ENCODE results near the gene SNX3.

The SNX3 gene

GRCh38 chr6:108200186-108200585 is 60.7 kb downstream of the SNX3 start:
- no peak for DNase-seq

DNA sequence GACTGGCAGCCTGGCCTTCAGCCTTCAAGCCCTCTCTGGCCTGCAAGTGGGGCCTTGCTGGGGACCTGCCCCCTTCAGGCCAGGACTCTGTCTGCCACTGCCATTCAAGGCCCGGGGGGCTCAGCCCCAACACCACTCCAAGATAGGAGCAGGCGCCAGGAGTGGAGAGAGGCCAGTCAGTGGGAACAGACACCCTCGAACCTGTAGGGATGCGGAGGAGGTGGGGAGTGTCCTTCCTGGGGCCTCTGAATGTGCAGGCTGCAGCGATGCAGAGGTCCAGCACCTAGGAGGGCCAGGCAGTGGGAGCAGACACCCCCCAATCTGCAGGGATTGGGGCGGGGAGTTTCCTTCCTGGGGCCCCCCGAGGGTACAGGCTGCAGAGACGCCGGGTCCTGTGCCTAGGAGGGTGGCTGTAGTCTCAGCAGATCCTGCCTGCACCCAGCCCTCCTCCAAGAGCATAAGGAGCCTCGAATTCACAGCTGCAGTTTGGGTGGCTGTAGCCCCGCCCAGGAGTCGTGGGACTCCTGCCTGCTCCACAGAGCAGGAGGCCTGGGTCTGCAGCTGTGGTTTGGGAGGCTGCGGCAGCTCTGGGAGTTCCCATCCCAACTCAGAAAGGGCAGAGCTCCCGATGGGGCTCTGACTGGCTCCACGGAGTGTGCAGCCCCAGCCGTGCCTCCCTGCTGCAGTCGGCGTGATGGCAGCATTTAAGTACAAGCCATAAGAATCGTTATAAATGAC is 61.9 kb downstream of the SNX3 start:
- no peak for DNase-seq

- no peak for DNase-seq
Observed at GRCh38 chr6:108195209-108195608, 65.6 kb downstream of the SNX3 start.

DNA sequence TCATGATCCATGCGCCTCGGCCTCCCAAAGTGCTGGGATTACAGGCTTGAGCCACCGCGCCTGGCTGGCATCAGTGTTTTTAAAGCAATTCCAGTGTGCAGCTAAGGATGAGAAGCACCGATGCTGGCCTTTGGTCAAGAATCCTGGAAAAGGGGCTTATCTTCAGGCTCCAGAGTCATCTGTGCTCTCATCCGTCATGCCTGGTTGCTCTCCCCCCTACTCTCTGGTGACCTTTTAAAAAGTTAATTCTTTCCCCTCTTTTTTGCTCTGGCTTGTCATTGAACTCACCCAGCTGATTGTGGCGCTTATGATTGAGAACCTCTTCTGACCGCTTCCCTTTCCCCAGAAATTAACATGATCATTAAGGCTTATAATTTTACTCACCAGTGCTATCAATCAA is 66.3 kb downstream of the SNX3 start:
- DNase-seq: no peak

DNA sequence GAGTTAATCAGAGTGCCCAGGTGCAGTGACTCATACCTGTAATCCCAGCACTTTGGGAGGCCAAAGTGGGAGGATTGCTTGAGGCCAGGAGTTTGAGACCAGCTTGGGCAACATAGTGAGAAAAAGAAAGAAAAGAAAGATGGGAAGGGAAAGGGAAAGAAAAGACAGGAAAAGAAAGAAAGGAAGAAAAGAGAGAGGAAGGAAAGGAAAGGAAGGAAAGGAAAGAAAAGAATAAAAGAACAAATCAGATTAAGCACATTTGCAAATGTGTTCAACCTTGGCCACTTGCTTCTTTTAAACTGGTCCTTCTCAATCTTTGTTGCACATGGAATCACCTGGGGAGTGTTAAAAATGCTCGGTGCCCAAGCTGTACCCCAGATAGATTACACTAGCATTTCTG is 67.0 kb downstream of the SNX3 start:
- DNase-seq: no peak

DNA sequence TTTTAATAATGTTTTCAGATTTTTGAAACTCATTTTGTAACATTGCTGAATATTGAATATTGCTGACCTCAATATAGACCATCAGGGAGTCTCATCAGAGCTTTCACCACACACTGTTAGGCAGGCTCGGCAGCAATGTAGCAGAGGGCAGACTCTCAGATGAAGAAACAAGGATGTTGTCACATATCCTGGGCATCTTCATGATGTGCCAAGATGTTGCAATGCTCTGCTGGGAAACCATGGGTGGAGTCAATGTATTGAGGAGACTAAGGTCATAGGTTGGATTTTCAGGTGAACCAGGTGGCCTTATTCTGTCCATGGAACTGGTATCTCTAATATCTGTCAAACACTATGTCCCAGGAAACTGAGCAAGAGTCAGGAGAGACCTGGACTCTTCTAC is 67.7 kb downstream of the SNX3 start:
- DNase-seq: peak; percentile 84 to 85

- no peak for DNase-seq
Observed at GRCh38 chr6:108187519-108187918, 73.3 kb downstream of the SNX3 start.

DNA sequence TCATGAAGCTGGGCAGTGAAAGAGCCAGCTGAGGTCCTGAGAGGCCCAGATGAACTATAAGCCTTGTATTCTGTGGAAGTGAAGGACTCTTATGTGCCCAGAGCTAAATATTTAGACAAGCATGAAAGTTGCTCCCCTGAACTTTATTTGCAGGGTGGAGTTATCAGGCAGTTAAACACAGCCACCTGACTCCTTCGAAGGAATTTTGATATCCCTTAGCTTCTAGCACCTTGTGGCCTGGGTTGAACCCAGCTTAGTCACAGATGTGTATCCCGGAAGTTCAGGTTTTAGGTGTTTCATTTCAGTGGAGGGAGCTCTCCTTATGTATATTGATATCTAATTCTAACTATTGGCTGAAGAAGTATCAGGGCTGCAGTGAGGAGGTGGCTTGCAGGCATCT is 74.6 kb downstream of the SNX3 start:
- DNase-seq: no peak

GRCh38 chr6:108180776-108181175 is 80.1 kb downstream of the SNX3 start:
- DNase-seq: no peak

DNA sequence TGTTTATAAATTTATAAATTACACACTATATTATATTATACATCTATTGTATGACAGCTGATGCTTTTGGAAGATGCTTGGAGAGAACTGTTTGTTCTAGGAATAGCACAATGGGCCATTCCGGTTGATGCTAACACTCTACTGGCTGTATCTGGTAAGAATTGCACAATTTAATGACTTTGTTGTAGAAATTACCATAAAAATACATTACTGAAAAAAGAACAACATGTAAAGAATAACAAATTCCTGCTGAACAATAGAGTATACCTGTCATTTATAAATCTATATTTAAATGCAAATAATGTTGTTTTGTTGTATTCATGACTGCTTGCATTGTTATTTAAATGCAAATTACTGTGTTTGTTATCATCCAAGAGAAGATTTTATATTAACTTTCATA is 80.6 kb downstream of the SNX3 start:
- DNase-seq: no peak

DNA sequence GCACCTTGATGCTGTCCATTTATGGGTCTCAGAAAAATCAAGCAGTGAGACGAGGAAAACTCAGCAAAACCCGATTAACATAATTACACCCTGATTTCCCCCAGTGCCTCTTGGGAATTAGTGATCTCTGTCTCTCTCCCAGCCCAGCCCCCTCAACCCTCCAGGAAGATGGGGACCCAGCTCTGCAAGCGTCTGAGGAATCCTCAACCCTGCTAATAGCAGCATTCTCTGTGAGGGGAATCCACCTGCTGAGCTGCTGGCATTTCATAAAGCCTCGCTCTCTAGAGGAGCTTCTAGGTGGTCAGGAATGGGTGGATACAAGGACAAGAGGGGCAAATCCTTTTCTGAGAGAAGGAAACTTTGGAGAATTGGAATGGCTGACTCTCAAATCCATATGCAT is 81.1 kb downstream of the SNX3 start:
- no peak for DNase-seq

- no peak for DNase-seq
Observed at GRCh38 chr6:108176281-108177089, 84.4 kb downstream of the SNX3 start.

DNA sequence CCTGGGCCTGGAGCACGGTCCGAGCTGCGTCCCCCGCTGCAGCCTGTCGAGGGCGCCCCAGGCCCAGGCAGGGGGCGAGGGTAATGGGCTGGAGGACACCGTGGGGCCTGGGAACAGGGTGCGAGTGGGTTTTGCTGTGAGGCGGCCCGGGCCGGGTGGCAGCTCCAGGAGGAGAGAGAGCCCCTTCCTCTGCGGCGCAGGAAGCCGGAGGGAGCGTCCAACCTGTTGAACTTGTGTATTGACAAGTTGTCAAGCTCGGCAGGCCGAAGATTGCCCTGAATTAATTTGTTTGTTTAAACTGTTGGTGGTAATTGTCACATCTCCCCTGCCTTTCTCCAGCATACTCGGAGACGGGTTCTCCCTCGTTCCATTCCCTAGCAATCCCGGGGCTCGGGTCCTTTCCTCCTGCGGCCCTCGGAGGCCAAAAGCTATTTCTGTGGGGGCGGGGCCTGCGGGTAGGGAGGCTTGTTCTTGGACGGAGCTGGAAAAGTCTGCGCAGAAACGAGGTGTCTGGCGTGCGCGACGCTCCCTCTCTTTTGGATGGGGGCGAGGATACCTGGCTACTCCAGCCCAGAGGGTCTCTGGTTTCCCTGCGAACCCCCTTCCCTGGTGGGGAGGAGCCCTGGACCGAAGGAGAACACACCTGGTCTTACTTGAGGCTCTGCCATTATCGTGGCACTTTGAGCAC is 85.1 kb downstream of the SNX3 start:
- no peak for DNase-seq

DNA sequence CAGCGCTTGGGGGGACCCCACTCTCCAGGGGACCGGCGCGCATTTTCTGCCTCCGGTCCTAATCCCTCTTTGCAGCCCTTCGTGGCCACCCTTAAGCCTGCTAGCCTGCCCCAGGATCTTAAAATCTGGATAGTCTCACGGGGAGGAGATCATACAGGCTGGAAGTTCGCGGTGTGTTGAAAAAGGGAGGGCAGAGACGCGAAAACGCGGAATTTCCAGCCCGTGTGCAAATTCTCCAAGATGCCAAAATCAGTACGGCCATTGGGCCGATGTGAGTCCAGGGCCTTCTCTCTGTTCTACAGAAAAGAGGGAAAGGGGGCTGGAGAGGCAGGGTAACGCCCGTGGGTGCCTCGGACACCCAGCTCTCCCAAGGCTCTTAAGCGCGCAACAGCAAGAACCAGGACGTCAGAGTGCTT is 85.7 kb downstream of the SNX3 start:
- no peak for DNase-seq

DNA sequence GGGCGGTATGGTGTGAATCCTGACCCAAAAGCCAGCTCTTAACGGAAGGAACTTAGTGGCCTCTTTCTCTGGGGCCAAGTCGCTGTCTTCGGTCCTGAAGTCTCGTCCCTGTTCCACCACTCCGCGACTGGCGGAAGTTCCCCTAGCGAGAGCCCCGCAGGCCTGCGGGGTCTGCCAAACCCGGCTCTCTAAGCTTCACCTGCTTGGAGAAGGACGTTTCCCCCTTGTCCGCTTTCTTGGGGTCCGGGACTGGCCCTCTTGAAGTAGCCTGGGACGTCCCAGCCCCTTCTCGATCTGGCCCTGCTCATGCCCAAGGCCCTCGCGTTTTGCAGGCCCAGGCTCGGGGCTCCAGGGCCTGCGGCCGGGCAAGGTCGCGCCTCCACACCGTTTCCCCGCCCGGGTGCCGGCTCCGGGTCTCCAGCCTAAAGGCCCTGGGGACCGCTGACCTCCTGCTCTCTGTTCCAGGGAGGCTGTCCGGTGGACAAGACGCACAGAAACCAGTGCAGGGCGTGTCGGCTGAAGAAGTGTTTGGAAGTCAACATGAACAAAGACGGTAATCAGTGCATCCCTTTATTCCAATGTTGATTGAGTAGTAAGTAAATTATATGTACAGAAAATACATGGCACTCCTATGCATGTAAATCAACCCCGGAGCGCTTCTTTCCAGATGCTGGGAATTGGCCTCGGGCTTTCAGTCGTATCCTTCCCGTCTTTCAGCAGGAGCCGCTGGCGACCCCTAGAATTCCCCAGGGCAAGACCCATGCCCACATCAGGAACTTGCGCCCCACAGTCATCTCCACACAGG is 86.3 kb downstream of the SNX3 start:
- no peak for DNase-seq

DNA sequence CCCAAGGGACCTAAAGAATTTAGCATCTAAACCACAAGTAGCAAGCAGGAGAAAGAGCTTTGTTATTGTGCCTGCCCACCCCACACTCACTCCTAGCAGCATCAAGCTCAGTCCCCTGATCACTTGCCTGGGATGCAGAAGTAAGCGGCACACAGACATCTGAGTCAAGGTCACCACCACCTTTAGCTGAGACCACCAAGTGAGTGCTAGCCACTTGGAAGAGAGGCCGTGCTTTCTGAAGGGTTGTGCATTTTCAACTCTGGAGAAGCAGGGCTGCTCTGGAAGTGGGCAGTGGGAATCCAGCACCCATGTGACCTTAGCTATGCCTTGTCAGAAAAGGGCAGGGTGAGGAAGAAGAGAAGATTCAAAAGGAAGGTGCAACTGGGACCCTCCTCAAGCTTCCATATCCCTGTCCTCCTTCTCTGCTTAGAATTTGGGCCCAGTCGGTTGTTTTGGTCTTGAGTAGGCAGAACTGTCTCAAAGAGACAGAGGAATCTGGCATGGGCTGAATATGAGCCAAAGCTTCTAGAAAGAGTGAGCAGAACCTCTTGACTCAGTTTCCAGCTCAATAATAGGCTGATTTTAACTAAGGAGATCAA is 88.8 kb downstream of the SNX3 start:
- DNase-seq: no peak

DNA sequence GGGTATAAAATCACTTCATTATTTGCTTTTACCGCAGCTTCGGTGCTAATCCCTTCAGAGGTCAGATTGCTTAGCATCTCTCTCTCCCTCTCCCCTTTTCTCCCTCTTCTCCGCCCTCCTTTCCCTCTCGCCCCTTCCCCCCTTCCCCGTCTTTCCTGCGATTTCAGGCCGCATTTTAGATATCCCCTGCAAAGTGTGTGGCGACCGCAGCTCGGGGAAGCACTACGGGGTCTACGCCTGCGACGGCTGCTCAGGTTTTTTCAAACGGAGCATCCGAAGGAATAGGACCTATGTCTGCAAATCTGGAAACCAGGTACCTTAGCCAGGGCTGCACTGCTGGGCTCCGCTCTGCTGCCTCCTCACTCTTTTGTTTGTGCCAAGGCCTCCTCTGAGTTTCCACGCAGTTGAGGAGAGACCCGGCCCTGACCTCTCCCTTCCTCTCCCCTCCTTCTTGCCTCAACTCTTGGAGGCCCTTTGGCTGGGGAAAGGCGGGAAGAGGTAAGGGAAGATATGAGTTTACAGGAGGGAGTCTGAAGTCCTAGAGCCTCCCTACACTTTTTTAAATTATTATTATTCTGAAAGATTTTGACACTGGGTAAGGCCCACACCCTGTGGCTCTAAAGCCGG is 89.4 kb downstream of the SNX3 start:
- no peak for DNase-seq

GRCh38 chr6:108170332-108171290 is 90.2 kb downstream of the SNX3 start:
- DNase-seq: no peak

- DNase-seq: no peak
Observed at GRCh38 chr6:108169464-108170331, 91.1 kb downstream of the SNX3 start.
